HG02610 (cell line): ENCODE results near the gene CREM.

Experiments used
- ATAC-seq: cut with Tn5 transposase; IDR thresholded peaks from one replicate; pipeline ENCODE4 v1.9.1; 2021; ENCODE audit warnings: mild to moderate bottlenecking, moderate library complexity; ENCODE audit not compliant: unreplicated experiment

CREM gene

GRCh38 chr10:35259769-35260397, 133.2 kb downstream of the CREM start:
- no peak for ATAC-seq

GRCh38 chr10:35262436-35262835, 135.8 kb downstream of the CREM start:
- no peak for ATAC-seq
